Renal cortical epithelial cell (primary cell): ENCODE data around the gene LILRB3. TPM values are rescaled to one million over a fixed set of nuclear protein-coding genes. Genes with fewer than 3 reads are reported as not detected.
"Not testable (repeated sequence)": the region's sequence is repeated elsewhere in the genome, so short reads cannot be mapped to it uniquely, and the experiment has no call there.

Experiments used
- DNase-seq: peaks from one replicate; pipeline ENCODE4 v3.0.0-alpha.2; 2011; ENCODE audit warnings: low read depth
- total RNA-seq: library from RNA; depleted of rRNA; stranded (reverse); fragments of >200 nt; gene quantifications from 2 replicates; pipeline ENCODE4 v1.2.3, GENCODE V29; 2014

Gene LILRB3
- total RNA-seq, 1 donor from 2014 or later, result not detected

DNA sequence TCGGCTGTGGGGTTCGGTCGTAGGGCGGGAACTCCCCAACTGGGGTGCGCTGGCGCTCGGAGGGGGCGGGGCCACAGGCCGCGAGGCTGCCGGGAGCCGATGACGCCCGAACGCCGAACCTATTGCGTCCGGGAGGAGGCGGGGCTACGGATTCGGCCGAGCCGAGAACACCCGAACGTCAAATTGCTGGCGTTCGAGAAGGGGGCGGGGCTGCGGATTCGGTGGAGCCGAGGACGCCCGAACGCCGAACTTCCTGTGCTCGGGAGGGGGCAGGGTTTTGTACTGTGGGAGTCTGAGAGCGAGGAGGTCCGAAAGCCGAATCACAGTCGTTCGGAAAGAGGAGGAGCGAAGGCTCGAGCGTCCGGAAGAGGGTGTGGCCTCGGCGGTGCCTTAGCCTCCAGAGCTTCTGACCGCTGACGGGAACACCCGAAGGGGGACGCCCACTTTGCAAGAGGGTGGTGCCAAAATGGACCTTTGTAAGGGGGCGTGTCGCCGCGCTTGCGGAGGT is 32.2 kb downstream of the LILRB3 start:
- peak; percentile 98 for DNase-seq

GRCh38 chr19:54189735-54190502 is 32.9 kb downstream of the LILRB3 start:
- DNase-seq, result peak; percentile 100

GRCh38 chr19:54189145-54189734 is 33.6 kb downstream of the LILRB3 start, which contains the start of gene MBOAT7:
MBOAT7 (minus strand) TSS chr19:54189580; CDS start chr19:54188508, 1,072 bp downstream.
- DNase-seq, result no peak

DNA sequence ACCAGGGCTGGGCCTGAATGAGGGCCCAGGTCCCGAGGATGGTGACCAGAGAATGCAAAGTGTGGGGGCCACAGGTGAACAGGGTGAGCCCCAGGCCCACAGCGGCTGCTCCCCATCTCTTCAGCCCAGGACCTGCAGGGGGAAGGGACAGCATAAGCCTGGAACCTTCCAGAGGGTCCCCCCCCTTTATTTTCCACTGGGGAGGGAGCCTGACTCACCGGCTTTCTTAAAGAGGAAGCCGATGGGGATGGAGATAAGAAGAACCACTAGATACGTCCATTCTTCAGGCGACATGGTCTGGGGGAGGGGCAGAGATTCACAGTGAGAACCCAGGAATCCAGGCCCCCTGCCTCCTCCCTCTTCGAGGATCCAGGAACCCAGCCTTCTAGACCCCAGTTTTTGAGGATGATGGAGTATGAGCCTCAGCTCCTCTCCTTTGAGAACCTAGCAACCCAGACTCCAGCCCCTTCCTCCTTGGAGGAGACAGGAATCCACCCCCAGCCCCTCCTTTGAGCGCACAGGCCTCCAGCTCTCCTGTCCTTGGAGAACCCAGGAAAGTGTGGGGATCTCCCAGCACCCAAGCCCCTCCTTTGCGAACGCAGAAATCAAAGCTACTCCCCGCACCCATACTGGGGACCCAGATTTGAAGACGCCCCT is 34.5 kb downstream of the LILRB3 start:
- DNase-seq, result no peak

GRCh38 chr19:54186934-54187381 is 35.8 kb downstream of the LILRB3 start:
- DNase-seq, result no peak

DNA sequence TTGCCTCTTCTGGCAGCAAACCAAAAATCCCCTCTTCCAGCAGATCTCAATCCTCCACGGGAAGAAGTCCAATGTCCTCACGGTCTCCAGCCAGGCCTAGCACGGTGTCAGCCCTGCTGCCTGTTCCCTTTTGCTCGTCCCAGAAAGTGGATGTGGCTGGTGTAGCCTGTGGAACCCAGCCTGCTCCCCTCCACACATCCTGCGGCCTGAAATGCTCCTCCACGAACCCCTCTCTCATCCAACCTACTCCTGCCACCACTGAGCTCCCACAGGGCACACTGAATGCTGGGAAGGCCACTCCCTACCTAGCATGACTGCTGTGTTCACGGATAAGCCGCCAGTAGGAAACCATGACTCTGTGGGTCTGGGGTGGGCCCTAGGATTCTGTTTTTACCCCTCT is 36.5 kb downstream of the LILRB3 start:
- no peak for DNase-seq

DNA sequence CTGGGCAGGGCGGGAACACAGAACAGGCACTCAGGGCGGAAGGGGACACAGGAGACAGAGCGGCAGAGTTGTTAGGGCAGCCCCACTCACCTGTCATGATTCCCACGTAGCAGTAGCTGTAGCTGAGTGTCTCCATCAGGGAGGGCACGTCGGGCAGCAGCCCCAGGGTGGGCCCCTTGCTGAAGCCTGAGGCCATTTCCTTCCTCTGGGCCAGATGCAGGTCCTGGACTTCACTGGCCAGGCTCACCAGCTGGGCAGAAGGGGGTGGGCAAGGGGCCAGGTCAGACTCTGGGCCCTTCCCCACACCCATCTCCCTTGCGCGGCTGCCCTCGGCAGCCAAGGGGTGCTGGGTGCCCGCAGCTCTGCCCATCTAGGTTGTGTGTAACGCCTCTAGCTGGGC is 39.4 kb downstream of the LILRB3 start:
- DNase-seq, result no peak

DNA sequence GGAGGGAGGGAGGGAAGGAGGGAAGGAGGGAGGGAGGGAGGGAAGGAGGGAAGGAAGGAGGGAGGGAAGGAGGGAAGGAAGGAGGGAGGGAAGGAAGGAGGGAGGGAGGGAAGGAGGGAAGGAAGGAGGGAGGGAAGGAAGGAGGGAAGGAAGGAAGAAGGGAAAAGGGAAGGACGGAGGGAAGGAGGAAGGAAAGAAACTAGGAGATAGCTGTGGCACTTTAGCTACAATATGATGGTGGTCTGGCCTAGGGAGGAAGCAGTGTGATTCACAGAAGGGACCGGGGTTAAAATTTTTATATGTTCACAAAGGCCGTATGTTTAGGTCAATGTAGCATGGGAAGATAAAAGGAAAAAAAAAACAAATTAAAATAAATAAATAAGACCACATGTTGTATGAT is 40.9 kb downstream of the LILRB3 start:
- not testable (repeated sequence) for DNase-seq

- DNase-seq, result no peak
Observed at GRCh38 chr19:54180691-54181091, 42.1 kb downstream of the LILRB3 start.

DNA sequence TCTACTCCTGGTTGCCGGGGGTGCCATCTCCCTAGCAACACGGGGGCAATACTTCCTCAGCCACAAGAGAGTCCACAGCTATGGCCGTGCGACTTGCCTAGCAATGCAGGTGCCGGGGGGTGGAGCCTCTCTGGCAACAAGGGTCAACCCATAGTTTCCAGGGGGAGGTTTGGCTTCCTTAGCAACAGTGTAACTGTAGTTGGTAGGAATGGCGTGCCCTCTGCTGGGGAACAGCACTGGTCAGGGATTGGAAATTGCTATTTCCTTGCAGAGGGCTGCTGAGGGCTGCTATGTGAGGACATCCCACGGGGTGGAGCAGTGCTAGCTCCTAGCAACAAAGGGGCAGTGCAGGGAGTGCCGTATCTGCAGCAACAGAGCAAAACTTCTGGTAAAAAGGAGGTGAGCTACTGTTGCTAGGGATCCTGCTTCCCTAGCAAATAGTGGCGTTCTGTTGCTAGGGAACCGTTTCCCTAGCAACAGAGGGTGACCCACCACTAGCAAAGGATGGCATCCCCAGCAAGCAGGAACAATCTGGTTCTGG is 42.8 kb downstream of the LILRB3 start:
- peak; percentile 76 for DNase-seq

GRCh38 chr19:54179262-54179852 is 43.5 kb downstream of the LILRB3 start:
- no peak for DNase-seq

DNA sequence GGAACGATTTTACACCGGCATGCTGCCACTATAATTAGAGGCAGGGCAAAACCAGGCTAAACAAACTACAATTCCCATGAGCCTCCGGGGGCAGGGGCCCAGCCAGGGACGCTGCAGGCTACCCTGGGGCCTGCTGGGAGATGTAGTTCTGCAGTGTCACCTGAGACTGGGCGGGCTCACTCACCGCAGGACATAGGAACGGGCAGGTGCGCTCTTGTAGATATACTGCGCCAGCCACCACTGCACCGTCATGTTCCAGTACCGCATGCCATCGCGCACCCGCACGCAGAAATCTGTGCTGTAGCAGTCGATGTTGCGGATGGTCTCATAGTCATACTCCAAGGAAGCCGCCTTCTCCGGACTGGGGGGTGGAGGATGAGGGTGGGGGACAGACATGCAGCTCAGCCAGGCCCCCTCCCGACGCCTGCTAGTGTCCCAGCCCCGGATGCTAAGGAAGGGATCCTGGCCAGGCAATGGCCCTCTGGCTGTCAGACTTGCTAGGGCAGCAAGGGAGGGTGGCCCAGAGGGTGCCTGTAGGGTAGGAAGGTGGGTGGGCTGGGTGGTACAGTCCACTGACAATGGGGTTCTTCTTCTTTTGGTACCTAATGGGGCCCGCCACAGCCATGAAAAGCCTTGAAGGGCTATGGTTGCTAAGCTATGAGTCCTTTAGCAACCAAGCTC is 44.1 kb downstream of the LILRB3 start:
- DNase-seq, result no peak

DNA sequence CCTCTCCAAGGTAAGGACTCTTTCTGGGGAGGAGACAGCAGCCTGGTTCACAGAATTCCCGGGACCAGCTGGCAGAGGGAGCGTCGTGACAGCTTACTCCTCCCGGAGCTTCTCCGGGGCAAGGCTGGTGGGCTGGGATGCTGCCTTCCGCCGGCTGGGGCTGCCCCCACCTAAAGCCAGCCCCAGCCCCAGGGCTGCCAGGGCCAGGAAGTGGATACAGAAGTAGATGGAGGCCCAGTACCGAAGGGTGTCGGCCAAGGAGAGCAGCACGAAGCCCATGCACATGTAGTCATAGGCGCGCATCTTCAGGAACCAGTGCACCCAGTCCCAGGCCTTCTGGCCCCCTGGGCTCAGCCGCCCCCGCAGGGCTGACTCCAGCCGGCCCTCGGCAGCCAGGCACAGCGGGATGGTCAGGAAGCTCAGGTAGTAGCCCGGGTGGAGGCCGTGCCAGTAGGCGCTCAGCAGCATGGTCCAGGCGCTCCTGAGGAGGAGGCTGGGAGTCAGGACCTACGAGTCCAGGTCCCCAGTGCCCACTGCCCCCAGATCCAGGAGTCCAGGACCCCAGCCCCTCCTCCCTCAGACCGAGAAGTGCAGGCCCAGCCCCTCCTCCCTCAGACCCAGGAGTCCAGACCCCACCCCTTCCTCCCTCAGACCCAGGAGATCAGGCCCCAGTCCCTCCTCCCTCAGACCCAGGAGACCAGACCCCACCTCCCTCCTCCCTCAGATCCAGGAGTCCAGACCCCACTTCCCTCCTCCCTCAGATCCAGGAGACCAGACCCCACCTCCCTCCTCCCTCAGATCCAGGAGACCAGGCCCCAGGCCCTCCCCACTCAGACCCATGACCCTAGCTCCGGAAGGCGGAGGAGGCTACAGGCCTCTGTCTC is 48.6 kb downstream of the LILRB3 start:
- no peak for DNase-seq

- DNase-seq, result no peak
Observed at GRCh38 chr19:54173359-54173699, 49.5 kb downstream of the LILRB3 start.

GRCh38 chr19:54172471-54173358 is 50.1 kb downstream of the LILRB3 start, which contains the start of gene TMC4:
TMC4 (minus strand) TSS chr19:54173160; CDS start chr19:54173117, 43 bp downstream.
- no peak for DNase-seq

GRCh38 chr19:54171736-54172431 is 50.9 kb downstream of the LILRB3 start:
- not testable (repeated sequence) for DNase-seq

DNA sequence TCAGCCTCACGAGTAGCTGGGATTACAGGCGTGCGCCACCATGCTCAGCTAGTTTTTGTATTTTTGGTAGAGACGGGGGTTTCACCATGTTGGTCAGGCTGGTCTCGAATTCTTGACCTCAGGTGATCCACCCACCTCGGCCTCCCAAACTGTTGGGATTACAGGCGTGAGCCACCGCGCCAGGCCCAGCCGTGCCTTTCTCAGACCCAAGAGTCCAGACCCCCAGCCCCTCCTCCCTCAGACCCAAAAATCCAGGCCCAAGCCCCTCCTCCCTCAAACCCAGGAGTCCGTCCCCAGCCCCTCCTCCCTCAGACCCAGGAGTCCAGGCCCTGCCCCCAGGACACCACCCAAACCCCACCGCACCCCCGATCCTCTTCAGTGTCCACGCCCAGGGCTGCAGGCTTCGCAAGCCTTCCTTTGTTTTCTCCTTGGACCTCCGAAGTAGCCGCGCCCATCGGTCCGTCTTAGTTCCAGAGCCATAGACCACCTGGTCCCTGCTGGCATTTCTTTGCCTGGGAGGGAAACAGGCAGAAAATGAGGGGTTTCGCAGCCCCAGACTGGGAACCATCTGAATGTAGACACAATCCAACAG is 53.6 kb downstream of the LILRB3 start:
- no peak for DNase-seq
